CD4-positive, CD25-positive, alpha-beta regulatory T cell (primary cell): Measurements from ENCODE around the gene SMIM14. TPM values are rescaled to one million over a fixed set of nuclear protein-coding genes. Genes with fewer than 3 reads are reported as not detected.

Source experiments
- ATAC-seq, 2 donors: fragments of 150-1000 bp; cut with Tn5 transposase; one replicate each; pipeline ENCODE4 v1.10.0; 2021; ENCODE audit warnings: low read depth in 2 of 2, moderate number of reproducible peaks in 2 of 2, moderate library complexity in 1 of 2
- DNase-seq, 3 donors: peaks; one replicate each; pipeline versions ENCODE4 v3.0.0 to v3.0.0-alpha.2; 2012 to 2022; ENCODE audit warnings: mixed read lengths in 1 of 3
- H3K27ac ChIP-seq: one replicate; pipeline ENCODE4 v1.7.0; 2013; ENCODE audit warnings: mild to moderate bottlenecking, low read length; ENCODE audit not compliant: insufficient read depth, poor library complexity, severe bottlenecking
- H3K27me3 ChIP-seq: one replicate; pipeline ENCODE4 v1.7.0; 2013; ENCODE audit warnings: low read length; ENCODE audit not compliant: control insufficient read depth, insufficient read depth
- H3K36me3 ChIP-seq: one replicate; pipeline ENCODE4 v1.7.0; 2013; ENCODE audit warnings: mild to moderate bottlenecking, low read length, moderate library complexity; ENCODE audit not compliant: control insufficient read depth, insufficient read depth
- H3K4me1 ChIP-seq: 2 replicates; pipeline ENCODE4 v1.7.0; 2013; ENCODE audit warnings: mild to moderate bottlenecking, low read length; ENCODE audit not compliant: insufficient read depth, control insufficient read depth, poor library complexity, severe bottlenecking
- H3K4me3 ChIP-seq: one replicate; pipeline ENCODE4 v1.7.0; 2013; ENCODE audit warnings: low read depth, mild to moderate bottlenecking, low read length, moderate library complexity
- H3K9me3 ChIP-seq, 2 experiments: 1 replicate in 1 of 2; 2 replicates in 1 of 2; pipeline ENCODE4 v1.7.0; 2013; ENCODE audit warnings: low read length in 2 of 2, mild to moderate bottlenecking in 1 of 2, moderate library complexity in 1 of 2; ENCODE audit not compliant: control insufficient read depth in 2 of 2
- H3K27ac Mint-ChIP-seq, 3 donors: one replicate each; pipeline ENCODE4 v1.8.0; 2020 to 2022; ENCODE audit warnings: mild to moderate bottlenecking in 3 of 3, mixed read lengths in 3 of 3, moderate library complexity in 2 of 3
- H3K27me3 Mint-ChIP-seq: one replicate; pipeline ENCODE4 v1.8.0; 2022; ENCODE audit warnings: mild to moderate bottlenecking, mixed read lengths
- H3K36me3 Mint-ChIP-seq: one replicate; pipeline ENCODE4 v1.8.0; 2020; ENCODE audit warnings: mixed read lengths
- H3K4me1 Mint-ChIP-seq, 4 donors: one replicate each; pipeline ENCODE4 v1.8.0; 2020 to 2022; ENCODE audit warnings: mixed read lengths in 4 of 4, mild to moderate bottlenecking in 1 of 4
- H3K4me3 Mint-ChIP-seq, 4 donors: one replicate each; pipeline ENCODE4 v1.8.0; 2020 to 2022; ENCODE audit warnings: mild to moderate bottlenecking in 4 of 4, mixed read lengths in 4 of 4, moderate library complexity in 3 of 4
- H3K9me3 Mint-ChIP-seq, 7 donors: one replicate each; pipeline ENCODE4 v1.8.0; 2020 to 2022; ENCODE audit warnings: mixed read lengths in 7 of 7, mild to moderate bottlenecking in 3 of 7, moderate library complexity in 2 of 7
- polyA plus RNA-seq, 4 donors: library from polyadenylated mRNA; unstranded; fragments of 300-500 nt; fragmentation: Illumina TruSeq; gene quantifications; one replicate each; pipeline ENCODE4 v1.2.3, GENCODE V29; 2021
- total RNA-seq: library from RNA; stranded (reverse); gene quantifications from one replicate; pipeline ENCODE4 v1.2.3, GENCODE V29; 2022

SMIM14 gene
- total and polyA plus RNA-seq, 5 donors from 2014 or later, result 5.2 to 28.6 (median 21.8) TPM

DNA sequence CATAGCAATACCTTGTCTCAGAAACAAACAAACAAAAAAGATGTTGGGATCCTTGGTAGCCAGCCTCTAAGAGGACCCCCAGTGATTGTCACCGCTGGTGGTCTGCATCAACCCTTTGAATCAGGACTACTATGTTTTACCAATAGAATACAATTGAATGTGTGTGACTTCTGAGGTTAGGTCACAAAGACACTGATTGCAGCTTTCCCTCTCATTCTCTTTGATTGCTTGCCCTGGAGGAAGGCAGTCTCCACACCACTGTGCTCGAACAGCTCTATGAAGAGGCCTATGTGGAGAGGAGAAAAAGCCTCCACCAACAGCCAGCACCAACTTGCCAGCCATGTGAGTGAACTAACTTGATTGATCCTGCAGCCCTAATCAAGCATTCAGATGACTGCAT is 2.8 kb upstream of the SMIM14 start:
- DNase-seq, result no peak
- H3K9me3 ChIP-seq, result no peaks in the 10 kb centered on the region
- peak overlapping the region in 3 of 4 donors; percentile 19 to 79 (median 67) for H3K4me3 Mint-ChIP-seq
- H3K27me3 Mint-ChIP-seq, result peaks cover 23% of the 10 kb centered on the region
- H3K4me1 ChIP-seq, result peaks cover 31% of the 10 kb centered on the region
- no peak for ATAC-seq
- H3K4me3 ChIP-seq, result no peak overlapping the region
- no peak overlapping the region for H3K27ac ChIP-seq
- H3K36me3 ChIP-seq, result no peaks in the 10 kb centered on the region
- no peaks in the 10 kb centered on the region for H3K27me3 ChIP-seq
- peak overlapping the region in 1 of 3 donors; percentile 63 for H3K27ac Mint-ChIP-seq
- H3K4me1 Mint-ChIP-seq, result peaks cover 11 to 33% (median 21%) of the 10 kb centered on the region in 4 donors
- H3K36me3 Mint-ChIP-seq, result no peaks in the 10 kb centered on the region
- no peaks in the 10 kb centered on the region for H3K9me3 Mint-ChIP-seq

DNA sequence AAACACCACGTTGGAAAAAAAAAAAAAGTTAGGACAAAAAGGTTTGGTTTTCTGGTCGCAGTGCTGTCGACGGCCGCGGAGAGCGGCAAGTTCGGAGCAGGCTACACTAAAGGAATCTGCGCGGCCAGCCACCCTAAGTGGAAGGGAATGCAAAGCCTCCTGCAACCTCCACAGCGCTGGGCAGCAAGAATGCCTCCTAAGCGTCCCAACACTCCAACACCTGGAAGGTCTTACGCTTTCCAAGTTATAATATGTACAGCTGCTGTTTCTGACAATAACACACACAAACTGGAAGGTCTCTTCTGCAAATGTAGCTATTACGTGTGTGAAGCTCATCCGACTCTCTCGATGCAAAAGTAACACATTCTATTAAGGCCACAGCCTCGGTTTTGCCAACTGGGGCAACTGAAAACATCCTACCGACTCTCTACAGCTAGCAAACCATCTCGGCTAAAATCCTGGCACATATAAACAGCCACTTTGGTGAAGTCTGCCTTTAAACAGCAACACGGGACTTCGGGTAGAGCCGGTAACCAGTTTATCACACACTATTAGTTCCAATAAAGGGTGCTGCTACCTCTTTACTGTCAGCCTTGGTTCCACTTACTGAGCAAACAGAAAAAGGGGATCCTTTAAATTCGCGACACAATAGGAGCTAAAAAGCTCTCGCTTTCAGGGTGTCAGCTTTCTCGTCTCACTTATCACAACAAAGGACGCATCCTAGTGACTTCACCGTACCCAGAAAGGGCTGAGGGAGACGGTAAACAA is 895 bp downstream of the SMIM14 start:
- peak; percentile 20 to 28 for ATAC-seq
- Histone ChIP-seq H3K27me3 (no peaks in the 10 kb centered on the region), H3K9me3 (no peaks in the 10 kb centered on the region), H3K4me3 (peak overlapping the region; percentile 96), H3K27ac (peak overlapping the region; percentile 81), H3K4me1 (peaks cover 31% of the 10 kb centered on the region), H3K36me3 (no peaks in the 10 kb centered on the region)
- Mint-ChIP-seq H3K9me3 (no peaks in the 10 kb centered on the region), H3K4me1 (peaks cover 22 to 48% (median 34%) of the 10 kb centered on the region in 4 donors), H3K36me3 (no peaks in the 10 kb centered on the region), H3K27ac (peak overlapping the region; percentile 92 to 95 (median 95)), H3K4me3 (peak overlapping the region; percentile 88 to 96 (median 93)), H3K27me3 (peaks cover 23% of the 10 kb centered on the region)
- peak in 2 of 3 donors; percentile 45 to 53 for DNase-seq

DNA sequence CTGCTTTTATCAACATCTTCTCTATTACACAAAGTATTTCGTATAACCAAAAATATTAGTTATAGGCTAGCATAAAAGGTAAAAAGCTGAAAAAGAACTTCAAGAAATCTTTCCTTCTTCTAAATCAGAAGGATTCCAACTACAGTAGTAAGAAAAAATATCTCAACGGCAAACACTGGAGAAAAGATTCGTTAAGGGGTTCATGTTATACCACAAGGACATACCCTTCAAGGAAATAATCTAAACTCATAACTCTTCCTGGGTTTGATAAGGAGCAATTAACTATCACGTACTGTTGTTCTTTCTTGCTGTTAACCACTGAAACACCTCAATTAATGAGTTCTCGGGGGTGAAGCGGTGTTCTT is 1.5 kb downstream of the SMIM14 start:
- no peaks in the 10 kb centered on the region for H3K9me3 Mint-ChIP-seq
- ATAC-seq (no peak), DNase-seq (no peak)
- H3K27ac ChIP-seq, result peak overlapping the region; percentile 81
- H3K27me3 Mint-ChIP-seq, result peaks cover 23% of the 10 kb centered on the region
- H3K9me3 ChIP-seq, result no peaks in the 10 kb centered on the region
- H3K4me3 Mint-ChIP-seq, result peak overlapping the region; percentile 88 to 96 (median 93)
- peak overlapping the region; percentile 96 for H3K4me3 ChIP-seq
- peaks cover 22 to 48% (median 34%) of the 10 kb centered on the region in 4 donors for H3K4me1 Mint-ChIP-seq
- H3K27ac Mint-ChIP-seq, result peak overlapping the region; percentile 92 to 95 (median 95)
- peaks cover 31% of the 10 kb centered on the region for H3K4me1 ChIP-seq
- H3K36me3 ChIP-seq, result no peaks in the 10 kb centered on the region
- no peaks in the 10 kb centered on the region for H3K36me3 Mint-ChIP-seq
- no peaks in the 10 kb centered on the region for H3K27me3 ChIP-seq

GRCh38 chr4:39636531-39637184 is 2.0 kb downstream of the SMIM14 start:
- no peaks in the 10 kb centered on the region for H3K36me3 Mint-ChIP-seq
- H3K4me3 Mint-ChIP-seq, result peak overlapping the region; percentile 88 to 96 (median 93)
- peaks cover 21% of the 10 kb centered on the region for H3K27me3 Mint-ChIP-seq
- ATAC-seq, result no peak
- peak overlapping the region in 2 of 3 donors; percentile 92 to 95 for H3K27ac Mint-ChIP-seq
- Histone ChIP-seq H3K9me3 (no peaks in the 10 kb centered on the region), H3K27me3 (no peaks in the 10 kb centered on the region), H3K4me1 (peaks cover 31% of the 10 kb centered on the region), H3K36me3 (no peaks in the 10 kb centered on the region), H3K4me3 (peak overlapping the region; percentile 96), H3K27ac (peak overlapping the region; percentile 81)
- H3K4me1 Mint-ChIP-seq, result peaks cover 22 to 48% (median 34%) of the 10 kb centered on the region in 4 donors
- DNase-seq, result peak in 1 of 3 donors; percentile 3
- no peaks in the 10 kb centered on the region for H3K9me3 Mint-ChIP-seq

DNA sequence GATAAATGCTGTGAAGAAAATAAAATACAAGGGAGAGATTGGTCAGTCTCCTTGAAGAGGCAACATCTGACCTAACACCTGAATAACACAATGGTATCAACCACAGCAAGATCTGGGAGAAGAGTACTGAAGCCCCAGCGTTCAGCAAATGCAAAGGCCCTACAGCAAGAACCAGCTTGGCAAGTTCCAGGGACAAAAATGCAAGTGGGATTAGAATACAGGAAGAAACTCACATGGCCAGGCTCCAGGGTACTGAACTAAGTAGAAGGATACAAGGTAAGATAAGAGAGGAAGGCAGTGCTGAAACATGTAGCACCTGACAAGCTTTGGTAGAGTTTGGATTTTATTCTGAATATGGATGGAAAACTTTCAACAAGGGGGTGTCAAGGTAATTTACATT is 3.6 kb downstream of the SMIM14 start:
- Histone ChIP-seq H3K36me3 (no peaks in the 10 kb centered on the region), H3K27me3 (no peaks in the 10 kb centered on the region), H3K4me1 (peaks cover 28% of the 10 kb centered on the region), H3K27ac (no peak overlapping the region), H3K9me3 (no peaks in the 10 kb centered on the region), H3K4me3 (no peak overlapping the region)
- Mint-ChIP-seq H3K4me3 (peak overlapping the region in 1 of 4 donors; percentile 1), H3K36me3 (no peaks in the 10 kb centered on the region), H3K27ac (peak overlapping the region; percentile 18 to 72 (median 69)), H3K4me1 (peaks cover 22 to 44% (median 34%) of the 10 kb centered on the region in 4 donors), H3K9me3 (no peaks in the 10 kb centered on the region), H3K27me3 (peaks cover 12% of the 10 kb centered on the region)
- DNase-seq (no peak), ATAC-seq (no peak)

DNA sequence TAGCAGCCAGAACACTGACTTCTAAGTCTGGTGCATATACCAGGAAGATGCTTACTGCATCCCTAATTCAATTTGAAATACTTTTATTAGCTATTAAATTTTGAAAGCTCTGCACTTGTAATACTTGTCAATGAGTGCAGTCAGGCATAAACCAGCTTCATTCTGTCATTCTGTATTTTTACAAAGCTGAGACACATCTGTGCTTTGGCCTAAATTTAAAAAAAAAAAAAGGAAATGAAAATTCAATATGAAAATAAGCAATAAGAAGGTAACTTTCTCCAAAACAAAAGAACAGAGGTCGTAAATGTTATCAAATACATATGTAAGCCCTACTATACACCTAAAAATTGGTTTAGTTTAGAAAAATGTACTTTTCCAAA is 7.0 kb downstream of the SMIM14 start:
- H3K4me3 Mint-ChIP-seq, result no peak overlapping the region
- ATAC-seq, result peak in 1 of 2 donors; percentile 33
- H3K27me3 ChIP-seq, result no peaks in the 10 kb centered on the region
- no peak overlapping the region for H3K4me3 ChIP-seq
- DNase-seq, result no peak
- H3K9me3 Mint-ChIP-seq, result no peaks in the 10 kb centered on the region
- H3K36me3 ChIP-seq, result no peaks in the 10 kb centered on the region
- peaks cover 4% of the 10 kb centered on the region for H3K36me3 Mint-ChIP-seq
- no peaks in the 10 kb centered on the region for H3K9me3 ChIP-seq
- no peaks in the 10 kb centered on the region for H3K27me3 Mint-ChIP-seq
- H3K4me1 Mint-ChIP-seq, result peaks cover 10 to 24% (median 17%) of the 10 kb centered on the region in 4 donors
- H3K27ac Mint-ChIP-seq, result no peak overlapping the region
- no peak overlapping the region for H3K27ac ChIP-seq
- H3K4me1 ChIP-seq, result peaks cover 3% of the 10 kb centered on the region

GRCh38 chr4:39627413-39627812 is 11.3 kb downstream of the SMIM14 start:
- no peaks in the 10 kb centered on the region for H3K9me3 Mint-ChIP-seq
- Histone ChIP-seq H3K27me3 (no peaks in the 10 kb centered on the region), H3K9me3 (no peaks in the 10 kb centered on the region), H3K36me3 (no peaks in the 10 kb centered on the region), H3K4me1 (no peaks in the 10 kb centered on the region), H3K27ac (no peak overlapping the region), H3K4me3 (no peak overlapping the region)
- H3K27ac Mint-ChIP-seq, result no peak overlapping the region
- peaks cover 12% of the 10 kb centered on the region for H3K36me3 Mint-ChIP-seq
- no peak for DNase-seq
- H3K27me3 Mint-ChIP-seq, result no peaks in the 10 kb centered on the region
- no peak overlapping the region for H3K4me3 Mint-ChIP-seq
- no peak for ATAC-seq
- peaks cover 0 to 11% (median 5%) of the 10 kb centered on the region in 4 donors for H3K4me1 Mint-ChIP-seq
